Measurements from ENCODE around the gene KRT84.
"Not testable (repeated sequence)": the region's sequence is repeated elsewhere in the genome, so short reads cannot be mapped to it uniquely, and the experiment has no call there.

KRT84 gene

GRCh38 chr12:52350021-52350620, 35.3 kb downstream of the KRT84 start:
- H3K9me3 ChIP-seq (ENCODE audit: low read depth, low read length), result no peaks in the 10 kb centered on the region
- no peak overlapping the region for H3K4me3 ChIP-seq
- no peak for TF ChIP-seq FOXP2 (optimal IDR thresholded peaks at IDR 0.05; ENCODE audit: control extremely low read depth, extremely low read length, insufficient read depth)
- no peak for TF ChIP-seq EZH2 (IDR thresholded peaks at IDR 0.05)
- TF ChIP-seq POLR2AphosphoS5 (IDR thresholded peaks at IDR 0.05; ENCODE audit: borderline replicate concordance, low read depth, low read length), result no peak
- H3K27ac ChIP-seq, result no peak overlapping the region
- H3K9ac ChIP-seq (ENCODE audit: insufficient read length), result no peak overlapping the region
- no peaks in the 10 kb centered on the region for H3K36me3 ChIP-seq (ENCODE audit: insufficient read depth, low read length)
- no peak for DNase-seq (ENCODE audit: low read depth, low spot score)

GRCh38 chr12:52349196-52349595, 36.3 kb downstream of the KRT84 start:
- no peak overlapping the region for H3K27ac ChIP-seq
- no peak overlapping the region for H3K4me3 ChIP-seq
- H3K9me3 ChIP-seq (ENCODE audit: low read depth, low read length), result no peaks in the 10 kb centered on the region
- TF ChIP-seq EZH2 (IDR thresholded peaks at IDR 0.05), result no peak
- TF ChIP-seq POLR2AphosphoS5 (IDR thresholded peaks at IDR 0.05; ENCODE audit: borderline replicate concordance, low read depth, low read length), result no peak
- no peak for TF ChIP-seq FOXP2 (optimal IDR thresholded peaks at IDR 0.05; ENCODE audit: control extremely low read depth, extremely low read length, insufficient read depth)
- no peaks in the 10 kb centered on the region for H3K36me3 ChIP-seq (ENCODE audit: insufficient read depth, low read length)
- DNase-seq (ENCODE audit: low read depth, low spot score), result no peak
- H3K9ac ChIP-seq (ENCODE audit: insufficient read length), result no peak overlapping the region

- H3K36me3 ChIP-seq (ENCODE audit: insufficient read depth, low read length), result no peaks in the 10 kb centered on the region
These were observed 37.6 kb downstream of the KRT84 start for GRCh38 chr12:52347551-52348510.

GRCh38 chr12:52347016-52347415, 38.4 kb downstream of the KRT84 start:
- TF ChIP-seq EZH2 (IDR thresholded peaks at IDR 0.05) (no peak), FOXP2 (optimal IDR thresholded peaks at IDR 0.05; ENCODE audit: control extremely low read depth, extremely low read length, insufficient read depth) (no peak), POLR2AphosphoS5 (IDR thresholded peaks at IDR 0.05; ENCODE audit: borderline replicate concordance, low read depth, low read length) (no peak)
- Histone ChIP-seq H3K4me3 (no peak overlapping the region), H3K9ac (ENCODE audit: insufficient read length) (no peak overlapping the region), H3K27ac (no peak overlapping the region), H3K36me3 (ENCODE audit: insufficient read depth, low read length) (no peaks in the 10 kb centered on the region), H3K9me3 (ENCODE audit: low read depth, low read length) (no peaks in the 10 kb centered on the region)
- no peak for DNase-seq (ENCODE audit: low read depth, low spot score)

More at GRCh38 chr12:52347551-52348510, 37.6 kb downstream of the KRT84 start:
- Histone ChIP-seq H3K4me3 (no peak overlapping the region), H3K9me3 (ENCODE audit: low read depth, low read length) (no peaks in the 10 kb centered on the region), H3K27ac (no peak overlapping the region), H3K9ac (ENCODE audit: insufficient read length) (no peak overlapping the region)
- no peak for DNase-seq (ENCODE audit: low read depth, low spot score)
- TF ChIP-seq POLR2AphosphoS5 (IDR thresholded peaks at IDR 0.05; ENCODE audit: borderline replicate concordance, low read depth, low read length), result no peak

GRCh38 chr12:52346593-52346992, 38.9 kb downstream of the KRT84 start:
- H3K36me3 ChIP-seq (ENCODE audit: insufficient read depth, low read length), result no peaks in the 10 kb centered on the region
- DNase-seq (ENCODE audit: low read depth, low spot score), result no peak
- H3K4me3 ChIP-seq, result no peak overlapping the region
- TF ChIP-seq EZH2 (IDR thresholded peaks at IDR 0.05) (no peak), POLR2AphosphoS5 (IDR thresholded peaks at IDR 0.05; ENCODE audit: borderline replicate concordance, low read depth, low read length) (no peak), FOXP2 (optimal IDR thresholded peaks at IDR 0.05; ENCODE audit: control extremely low read depth, extremely low read length, insufficient read depth) (no peak)
- H3K9me3 ChIP-seq (ENCODE audit: low read depth, low read length), result no peaks in the 10 kb centered on the region
- H3K9ac ChIP-seq (ENCODE audit: insufficient read length), result no peak overlapping the region
- H3K27ac ChIP-seq, result no peak overlapping the region

- H3K4me3 ChIP-seq; DNase-seq (ENCODE audit: low read depth, low spot score); H3K9me3 ChIP-seq (ENCODE audit: low read depth, low read length); H3K36me3 ChIP-seq (ENCODE audit: insufficient read depth, low read length); H3K27ac ChIP-seq; H3K9ac ChIP-seq (ENCODE audit: insufficient read length): not testable (repeated sequence)
These were observed 40.4 kb downstream of the KRT84 start for GRCh38 chr12:52345041-52345440.

GRCh38 chr12:52344111-52344510, 41.3 kb downstream of the KRT84 start:
- Histone ChIP-seq H3K9me3 (ENCODE audit: low read depth, low read length) (no peaks in the 10 kb centered on the region), H3K9ac (ENCODE audit: insufficient read length) (no peak overlapping the region), H3K27ac (no peak overlapping the region), H3K4me3 (no peak overlapping the region), H3K36me3 (ENCODE audit: insufficient read depth, low read length) (no peaks in the 10 kb centered on the region)
- DNase-seq (ENCODE audit: low read depth, low spot score), result no peak
- TF ChIP-seq FOXP2 (optimal IDR thresholded peaks at IDR 0.05; ENCODE audit: control extremely low read depth, extremely low read length, insufficient read depth) (no peak), POLR2AphosphoS5 (IDR thresholded peaks at IDR 0.05; ENCODE audit: borderline replicate concordance, low read depth, low read length) (no peak), EZH2 (IDR thresholded peaks at IDR 0.05) (no peak)

GRCh38 chr12:52343550-52343949, 41.9 kb downstream of the KRT84 start:
- Histone ChIP-seq H3K36me3 (ENCODE audit: insufficient read depth, low read length) (no peaks in the 10 kb centered on the region), H3K9me3 (ENCODE audit: low read depth, low read length) (no peaks in the 10 kb centered on the region), H3K9ac (ENCODE audit: insufficient read length) (no peak overlapping the region), H3K4me3 (no peak overlapping the region), H3K27ac (no peak overlapping the region)
- TF ChIP-seq EZH2 (IDR thresholded peaks at IDR 0.05) (no peak), FOXP2 (optimal IDR thresholded peaks at IDR 0.05; ENCODE audit: control extremely low read depth, extremely low read length, insufficient read depth) (no peak), POLR2AphosphoS5 (IDR thresholded peaks at IDR 0.05; ENCODE audit: borderline replicate concordance, low read depth, low read length) (no peak)
- DNase-seq (ENCODE audit: low read depth, low spot score), result no peak

Data from SK-N-MC (cell line).